Gastrocnemius medialis (tissue), 4 donors: ENCODE results near the gene PRLH. TPM values are rescaled to one million over a fixed set of nuclear protein-coding genes. Genes with fewer than 3 reads are reported as not detected.

ENCODE experiments used
- ATAC-seq, 2 donors: fragments of 150-250 bp; one replicate each; pipeline ENCODE4 v1.9.1; 2016
- DNase-seq, 2 donors: peaks; one replicate each; pipeline ENCODE4 v3.0.0-alpha.2; 2019
- H3K27ac ChIP-seq, 4 donors: fragments of 200-600 bp; sonication (generic); 1 replicate in 1 of 4; 2 replicates in 3 of 4; pipeline ENCODE4 v1.5.1; 2016 to 2018; ENCODE audit warnings: mild to moderate bottlenecking in 2 of 4, moderate library complexity in 1 of 4
- H3K27me3 ChIP-seq, 3 donors: fragments of 200-600 bp; sonication (generic) in 2 of 3; 1 replicate in 1 of 3; 2 replicates in 2 of 3; pipeline versions ENCODE4 v1.5.1 to v1.6.0; 2016 to 2019; ENCODE audit warnings: mild to moderate bottlenecking in 1 of 3, moderate library complexity in 1 of 3
- H3K36me3 ChIP-seq, 2 donors: fragments of 200-600 bp; sonication (generic) in 1 of 2; one replicate each; pipeline ENCODE4 v1.5.1; 2017 to 2018
- H3K4me1 ChIP-seq, 2 donors: fragments of 200-600 bp; sonication (generic) in 1 of 2; one replicate each; pipeline ENCODE4 v1.5.1; 2016 to 2017; ENCODE audit warnings: mild to moderate bottlenecking in 2 of 2
- H3K4me3 ChIP-seq, 4 donors: fragments of 200-600 bp; sonication (generic) in 3 of 4; 1 replicate in 1 of 4; 2 replicates in 3 of 4; pipeline ENCODE4 v1.5.1; 2016 to 2019; ENCODE audit warnings: mild to moderate bottlenecking in 2 of 4
- H3K9me3 ChIP-seq, 3 donors: fragments of 200-600 bp; sonication (generic) in 2 of 3; 1 replicate in 1 of 3; 2 replicates in 2 of 3; pipeline ENCODE4 v1.5.1; 2016 to 2019
- CTCF ChIP-seq, 5 experiments: fragments of 450-650 bp in 3 of 5; fragments of 200-600 bp in 2 of 5; sonication (generic) in 2 of 5; IDR thresholded peaks in 4 of 5; conservative IDR thresholded peaks in 1 of 5; 1 replicate in 4 of 5; 2 replicates in 1 of 5; pipeline ENCODE4 v1.5.1; 2016 to 2019; ENCODE audit warnings: antibody characterized with exemption in 5 of 5, mild to moderate bottlenecking in 3 of 5, moderate library complexity in 3 of 5
- POLR2A ChIP-seq, 2 donors: fragments of 450-650 bp; IDR thresholded peaks; one replicate each; pipeline ENCODE4 v1.6.1; 2017; ENCODE audit warnings: antibody characterized with exemption in 2 of 2, mild to moderate bottlenecking in 2 of 2, moderate library complexity in 2 of 2
- in situ Hi-C, 4 donors: fragments of 200-750 bp; cut with MboI; loops; one replicate each; pipeline versions ENCODE4 v1.15.0 to v1.8.0; 2017; ENCODE audit warnings: low sequenced_read_pairs in 4 of 4
- intact Hi-C: fragments of 100-400 bp; cut with DNase I; formaldehyde crosslinking; loops from one replicate; pipeline ENCODE4 v1.15.1; 2023; ENCODE audit warnings: low total_unique reads
- total RNA-seq, 4 donors: library from RNA; depleted of rRNA; stranded (reverse); fragments of >200 nt; gene quantifications; one replicate each; pipeline versions ENCODE4 v1.1.0 to v1.2.3, GENCODE V29; 2016

Gene PRLH
- total RNA-seq, 4 donors from 2014 or later: not detected

- no peak for TF ChIP-seq POLR2A (IDR thresholded peaks at IDR 0.05)
- no peak for TF ChIP-seq CTCF (IDR thresholded peaks at IDR 0.05 in 4 of 5, conservative IDR thresholded peaks at IDR 0.05 in 1 of 5)
- H3K4me1 ChIP-seq: no peaks in the 10 kb centered on the region
- H3K27me3 ChIP-seq: no peaks in the 10 kb centered on the region
- DNase-seq (no peak), ATAC-seq (no peak)
- no peak overlapping the region for H3K4me3 ChIP-seq
- no peaks in the 10 kb centered on the region for H3K36me3 ChIP-seq
- H3K9me3 ChIP-seq: no peaks in the 10 kb centered on the region
- in situ Hi-C loops: no loop called here
- intact Hi-C loops: no loop called here
- H3K27ac ChIP-seq: no peak overlapping the region
Observed at GRCh38 chr2:237529452-237530402, 36.6 kb upstream of the PRLH start.

GRCh38 chr2:237530472-237531433, 35.6 kb upstream of the PRLH start:
- H3K9me3 ChIP-seq: no peaks in the 10 kb centered on the region
- H3K36me3 ChIP-seq: no peaks in the 10 kb centered on the region
- TF ChIP-seq POLR2A (IDR thresholded peaks at IDR 0.05): no peak
- no peak for TF ChIP-seq CTCF (IDR thresholded peaks at IDR 0.05 in 4 of 5, conservative IDR thresholded peaks at IDR 0.05 in 1 of 5)
- H3K4me3 ChIP-seq: no peak overlapping the region
- intact Hi-C loops (no loop called here), in situ Hi-C loops (no loop called here)
- no peak overlapping the region for H3K27ac ChIP-seq
- ATAC-seq (no peak), DNase-seq (no peak)
- no peaks in the 10 kb centered on the region for H3K4me1 ChIP-seq
- H3K27me3 ChIP-seq: no peaks in the 10 kb centered on the region

GRCh38 chr2:237532160-237532559, 34.2 kb upstream of the PRLH start:
- H3K9me3 ChIP-seq: no peaks in the 10 kb centered on the region
- DNase-seq: no peak

GRCh38 chr2:237533668-237534161, 32.7 kb upstream of the PRLH start:
- ATAC-seq: no peak
- no peak for TF ChIP-seq POLR2A (IDR thresholded peaks at IDR 0.05)
- in situ Hi-C loops (no loop called here), intact Hi-C loops (no loop called here)
- no peaks in the 10 kb centered on the region for H3K36me3 ChIP-seq
- no peak overlapping the region for H3K4me3 ChIP-seq
- H3K27me3 ChIP-seq: no peaks in the 10 kb centered on the region
- H3K27ac ChIP-seq: no peak overlapping the region
- no peak for DNase-seq
- no peaks in the 10 kb centered on the region for H3K9me3 ChIP-seq
- no peaks in the 10 kb centered on the region for H3K4me1 ChIP-seq

More at GRCh38 chr2:237532160-237532559, 34.2 kb upstream of the PRLH start:
- no peak for ATAC-seq
- intact Hi-C loops: no loop called here
- H3K4me1 ChIP-seq: no peaks in the 10 kb centered on the region
- H3K27me3 ChIP-seq: no peaks in the 10 kb centered on the region
- H3K4me3 ChIP-seq: no peak overlapping the region
- no peak overlapping the region for H3K27ac ChIP-seq
- H3K36me3 ChIP-seq: no peaks in the 10 kb centered on the region
- in situ Hi-C loops: no loop called here
- TF ChIP-seq POLR2A (IDR thresholded peaks at IDR 0.05) (no peak), CTCF (IDR thresholded peaks at IDR 0.05 in 4 of 5, conservative IDR thresholded peaks at IDR 0.05 in 1 of 5) (no peak)
